A673 (cell line): ENCODE data around the gene GLT1D1. TPM values are rescaled to one million over a fixed set of nuclear protein-coding genes. Genes with fewer than 3 reads are reported as not detected.

Source experiments
- BruUV-seq: library from RNA; stranded (reverse); fragments of 400-500 nt; replicated peaks from 2 replicates; lab custom pipeline; 2021; lab: Mats Ljungman, UMichigan
- CTCF ChIA-PET: fragments of 300-600 bp; sonication (Branson Sonifier 250); formaldehyde crosslinking; loops from one replicate; lab custom pipeline; 2022; ENCODE audit warnings: antibody characterized with exemption; lab: Charles Lee
- POLR2A ChIA-PET: fragments of 300-600 bp; sonication (Branson Sonifier 250); formaldehyde crosslinking; loops from one replicate; lab custom pipeline; 2022; ENCODE audit warnings: antibody characterized with exemption; ENCODE audit not compliant: low non-redundant PET; lab: Charles Lee
- DNase-seq: peaks from one replicate; pipeline ENCODE4 v3.0.0-alpha.2; 2015; ENCODE audit warnings: low spot score
- H3K27ac ChIP-seq: fragments of 200-600 bp; sonication (generic); 2 replicates; pipeline ENCODE4 v1.5.1; 2016; ENCODE audit warnings: mixed run types, low read depth, mild to moderate bottlenecking, mixed read lengths, antibody characterized with exemption, low read length; ENCODE audit not compliant: poor library complexity, severe bottlenecking
- H3K27me3 ChIP-seq: fragments of 200-600 bp; sonication (generic); replicated peaks from 2 replicates; pipeline ENCODE4 v1.6.1; 2017; ENCODE audit warnings: mixed run types, low read depth, mild to moderate bottlenecking, mixed read lengths, antibody characterized with exemption, low read length; ENCODE audit not compliant: insufficient read depth, poor library complexity
- H3K36me3 ChIP-seq: fragments of 200-600 bp; sonication (generic); 2 replicates; pipeline ENCODE4 v1.6.1; 2016; ENCODE audit warnings: mixed run types, mild to moderate bottlenecking, mixed read lengths, antibody characterized with exemption, low read length; ENCODE audit not compliant: insufficient read depth, poor library complexity, severe bottlenecking
- H3K4me1 ChIP-seq: fragments of 200-600 bp; sonication (generic); 2 replicates; pipeline ENCODE4 v1.6.1; 2017; ENCODE audit warnings: mixed run types, mild to moderate bottlenecking, mixed read lengths, antibody characterized with exemption, low read length; ENCODE audit not compliant: insufficient read depth, poor library complexity, severe bottlenecking
- H3K4me3 ChIP-seq: fragments of 200-600 bp; sonication (generic); 2 replicates; pipeline ENCODE4 v1.5.1; 2016; ENCODE audit warnings: low read depth, mixed run types, mild to moderate bottlenecking, mixed read lengths, low read length; ENCODE audit not compliant: poor library complexity, severe bottlenecking
- H3K9me3 ChIP-seq: fragments of 200-600 bp; sonication (generic); 2 replicates; pipeline ENCODE4 v1.6.1; 2016; ENCODE audit warnings: mixed run types, low read depth, mild to moderate bottlenecking, mixed read lengths, antibody characterized with exemption, low read length; ENCODE audit not compliant: poor library complexity, severe bottlenecking
- EZH2 ChIP-seq: fragments of 200-600 bp; sonication (generic); IDR thresholded peaks from 2 replicates; pipeline ENCODE4 v1.6.1; 2017; ENCODE audit warnings: borderline replicate concordance, low read depth, mild to moderate bottlenecking, mixed read lengths, antibody characterized with exemption, low read length; ENCODE audit not compliant: poor library complexity, severe bottlenecking
- intact Hi-C: fragments of 100-400 bp; cut with micrococcal nuclease; formaldehyde crosslinking; loops from one replicate; pipeline ENCODE4 v1.10.0; 2022; ENCODE audit not compliant: unreplicated experiment
- total RNA-seq: library from RNA; stranded (reverse); gene quantifications from 2 replicates; pipeline ENCODE4 v1.2.3, GENCODE V29; 2021
- TF ChIP-seq, protein P1 (sequence below): fragments of 300-800, 200-600 bp; sonication (generic); conservative IDR thresholded peaks from 2 replicates; pipeline ENCODE4 v1.5.1; 2017; ENCODE audit warnings: low read depth, mild to moderate bottlenecking, antibody characterized with exemption, low read length, moderate library complexity, mixed read lengths

The GLT1D1 gene
- total RNA-seq, 1 experiment from 2014 or later, result not detected

DNA sequence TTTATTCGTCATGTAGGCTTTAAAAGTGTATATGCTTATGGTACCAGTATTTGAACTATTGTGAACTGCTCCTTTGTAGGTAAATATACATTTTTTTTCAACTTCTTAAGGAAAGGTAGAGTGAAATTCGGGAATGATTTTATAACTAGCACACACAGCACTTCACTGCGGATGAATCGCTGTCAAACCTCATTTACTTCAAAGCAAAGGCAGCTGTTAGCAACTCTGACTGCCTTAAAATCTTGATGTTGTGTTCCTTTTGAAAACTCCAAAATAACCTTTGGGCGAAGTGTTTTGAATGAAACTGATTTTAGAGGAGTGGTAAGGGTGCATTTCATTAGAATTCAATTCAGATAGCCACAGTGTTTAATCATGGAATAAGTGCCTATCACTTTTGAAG, 95.8 kb downstream of the GLT1D1 start:
- H3K4me1 ChIP-seq, result no peaks in the 10 kb centered on the region
- TF ChIP-seq, protein P1, sequence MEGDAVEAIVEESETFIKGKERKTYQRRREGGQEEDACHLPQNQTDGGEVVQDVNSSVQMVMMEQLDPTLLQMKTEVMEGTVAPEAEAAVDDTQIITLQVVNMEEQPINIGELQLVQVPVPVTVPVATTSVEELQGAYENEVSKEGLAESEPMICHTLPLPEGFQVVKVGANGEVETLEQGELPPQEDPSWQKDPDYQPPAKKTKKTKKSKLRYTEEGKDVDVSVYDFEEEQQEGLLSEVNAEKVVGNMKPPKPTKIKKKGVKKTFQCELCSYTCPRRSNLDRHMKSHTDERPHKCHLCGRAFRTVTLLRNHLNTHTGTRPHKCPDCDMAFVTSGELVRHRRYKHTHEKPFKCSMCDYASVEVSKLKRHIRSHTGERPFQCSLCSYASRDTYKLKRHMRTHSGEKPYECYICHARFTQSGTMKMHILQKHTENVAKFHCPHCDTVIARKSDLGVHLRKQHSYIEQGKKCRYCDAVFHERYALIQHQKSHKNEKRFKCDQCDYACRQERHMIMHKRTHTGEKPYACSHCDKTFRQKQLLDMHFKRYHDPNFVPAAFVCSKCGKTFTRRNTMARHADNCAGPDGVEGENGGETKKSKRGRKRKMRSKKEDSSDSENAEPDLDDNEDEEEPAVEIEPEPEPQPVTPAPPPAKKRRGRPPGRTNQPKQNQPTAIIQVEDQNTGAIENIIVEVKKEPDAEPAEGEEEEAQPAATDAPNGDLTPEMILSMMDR, result no peak
- TF ChIP-seq EZH2, result no peak
- no peaks in the 10 kb centered on the region for H3K36me3 ChIP-seq
- intact Hi-C loops, result no loop called here
- H3K27me3 ChIP-seq, result no peaks in the 10 kb centered on the region
- no peak overlapping the region for H3K27ac ChIP-seq
- no peaks in the 10 kb centered on the region for H3K9me3 ChIP-seq
- POLR2A ChIA-PET, result no interaction called here
- no TSS peak for BruUV-seq
- CTCF ChIA-PET, result no interaction called here
- no peak for DNase-seq
- no peak overlapping the region for H3K4me3 ChIP-seq

DNA sequence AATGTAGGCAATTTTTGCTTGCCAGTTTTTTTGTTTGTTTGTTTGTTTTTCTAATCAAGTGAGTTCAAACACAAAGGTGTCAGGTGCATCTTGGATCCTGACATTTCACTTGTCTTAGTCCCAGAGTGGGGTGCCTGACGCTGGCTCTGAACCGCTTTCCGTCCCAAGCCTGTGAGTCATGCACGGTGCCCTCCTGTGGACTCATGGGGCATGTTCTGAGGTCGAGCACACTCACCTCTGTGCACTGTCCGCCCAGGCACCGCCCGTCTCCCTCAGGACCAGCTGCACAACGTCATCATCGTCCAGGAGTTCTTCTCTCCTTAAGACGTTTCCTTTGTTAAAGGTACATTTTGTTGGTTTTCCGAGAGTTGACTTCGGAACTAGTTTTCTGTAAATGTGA, 98.2 kb downstream of the GLT1D1 start:
- CTCF ChIA-PET, result no interaction called here
- POLR2A ChIA-PET, result no interaction called here
- Histone ChIP-seq H3K27me3 (no peaks in the 10 kb centered on the region), H3K4me1 (no peaks in the 10 kb centered on the region), H3K36me3 (no peaks in the 10 kb centered on the region), H3K9me3 (no peaks in the 10 kb centered on the region), H3K27ac (no peak overlapping the region), H3K4me3 (no peak overlapping the region)
- DNase-seq, result no peak
- intact Hi-C loops, result no loop called here
- TF ChIP-seq, protein P1, result no peak
- no peak for TF ChIP-seq EZH2
- BruUV-seq, result no TSS peak

- BruUV-seq, result no TSS peak
Observed at GRCh38 chr12:128956755-128957154, 103.5 kb downstream of the GLT1D1 start.

More at GRCh38 chr12:128956755-128957154, 103.5 kb downstream of the GLT1D1 start:
- Histone ChIP-seq H3K27me3 (peaks cover 15% of the 10 kb centered on the region), H3K9me3 (no peaks in the 10 kb centered on the region), H3K4me1 (no peaks in the 10 kb centered on the region), H3K4me3 (no peak overlapping the region), H3K36me3 (no peaks in the 10 kb centered on the region), H3K27ac (no peak overlapping the region)
- DNase-seq, result no peak
- TF ChIP-seq, protein P1, result no peak
- TF ChIP-seq EZH2, result no peak
- ChIA-PET CTCF (no interaction called here), POLR2A (no interaction called here)
- intact Hi-C loops, result no loop called here
